NCI-H1417 treated with DMSO at 0.1 percent for 48 hours (cell line): ENCODE results near the gene RIMS4.
"Not testable (repeated sequence)": the region's sequence is repeated elsewhere in the genome, so short reads cannot be mapped to it uniquely, and the experiment has no call there.

Source experiments
- DNase-seq: peaks from one replicate; lab custom pipeline; 2025; lab: John Stamatoyannopoulos, UW

Gene RIMS4

GRCh38 chr20:44795836-44796235 lies 14.5 kb downstream of the RIMS4 start:
- DNase-seq: no peak

- DNase-seq: no peak
Observed at GRCh38 chr20:44792796-44793195, 17.6 kb downstream of the RIMS4 start.

GRCh38 chr20:44790638-44791393 lies 19.5 kb downstream of the RIMS4 start:
- DNase-seq: no peak

GRCh38 chr20:44788706-44789456 lies 21.5 kb downstream of the RIMS4 start:
- no peak for DNase-seq

- DNase-seq: no peak
Observed at GRCh38 chr20:44787299-44787698, 23.0 kb downstream of the RIMS4 start.

DNA sequence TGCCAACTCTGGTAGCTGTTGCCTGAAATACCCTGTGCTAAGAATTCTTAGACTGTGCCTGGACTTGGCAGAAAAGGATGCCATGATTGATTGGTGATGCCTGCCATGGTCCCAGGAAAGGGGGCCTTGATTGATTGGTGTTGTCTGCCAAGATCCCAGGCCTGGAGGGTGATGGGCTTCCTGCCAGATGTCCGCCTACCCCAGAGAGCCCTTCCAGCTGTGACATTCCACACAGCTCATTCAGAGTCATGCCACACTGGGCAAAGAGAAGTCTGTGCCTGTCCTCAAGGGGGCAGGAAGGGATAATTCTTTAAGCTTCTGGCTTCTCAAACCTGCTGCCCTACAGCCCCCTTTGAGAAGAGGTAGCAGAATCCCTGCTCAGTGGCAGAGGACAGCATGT lies 24.6 kb downstream of the RIMS4 start:
- no peak for DNase-seq

GRCh38 chr20:44784688-44785087 lies 25.7 kb downstream of the RIMS4 start:
- DNase-seq: no peak

- DNase-seq: no peak
Observed at GRCh38 chr20:44781791-44782190, 28.6 kb downstream of the RIMS4 start.

DNA sequence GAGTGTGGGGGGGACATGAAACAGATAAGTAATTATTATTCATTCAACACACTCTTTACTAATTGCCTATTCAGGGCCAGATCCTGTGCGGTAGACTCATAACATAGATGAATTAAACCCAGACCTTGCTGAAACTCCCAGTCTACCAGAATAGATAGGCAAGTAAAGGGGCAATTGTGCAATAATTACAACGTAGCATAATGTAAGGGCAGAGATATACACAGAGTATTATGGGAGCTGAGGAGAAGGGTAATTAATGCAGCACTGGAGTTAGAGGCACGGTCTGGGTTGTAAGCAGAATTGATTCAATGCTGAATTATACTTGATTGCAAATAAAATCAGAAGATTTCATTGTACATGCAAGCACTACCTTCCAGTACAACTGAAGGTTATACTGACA lies 29.2 kb downstream of the RIMS4 start:
- DNase-seq: no peak

- DNase-seq: no peak
Observed at GRCh38 chr20:44780226-44780625, 30.1 kb downstream of the RIMS4 start.

- DNase-seq: no peak
Observed at GRCh38 chr20:44776980-44777379, 33.4 kb downstream of the RIMS4 start.

GRCh38 chr20:44773070-44773829 lies 37.1 kb downstream of the RIMS4 start:
- no peak for DNase-seq

DNA sequence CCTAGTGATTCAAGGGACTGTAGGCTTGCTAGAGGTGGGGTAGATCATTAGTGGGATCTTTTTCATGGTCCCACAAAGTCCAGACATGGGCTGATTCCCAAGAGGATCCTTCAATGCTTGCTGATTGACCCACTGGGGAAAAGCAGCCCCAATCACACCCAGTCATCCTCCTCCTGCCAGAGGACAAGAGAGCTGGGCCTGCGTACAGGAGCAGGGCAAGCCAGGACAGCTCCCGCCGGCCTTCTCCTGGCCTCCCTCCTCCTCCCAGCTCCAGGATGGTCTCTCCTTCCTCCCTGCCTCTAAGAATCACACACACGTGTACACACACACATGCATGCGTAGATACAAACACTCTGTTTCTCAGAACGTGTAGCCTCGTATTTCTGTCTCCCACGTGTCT lies 37.7 kb downstream of the RIMS4 start:
- DNase-seq: no peak

- DNase-seq: no peak
Observed at GRCh38 chr20:44771172-44771535, 39.2 kb downstream of the RIMS4 start.

DNA sequence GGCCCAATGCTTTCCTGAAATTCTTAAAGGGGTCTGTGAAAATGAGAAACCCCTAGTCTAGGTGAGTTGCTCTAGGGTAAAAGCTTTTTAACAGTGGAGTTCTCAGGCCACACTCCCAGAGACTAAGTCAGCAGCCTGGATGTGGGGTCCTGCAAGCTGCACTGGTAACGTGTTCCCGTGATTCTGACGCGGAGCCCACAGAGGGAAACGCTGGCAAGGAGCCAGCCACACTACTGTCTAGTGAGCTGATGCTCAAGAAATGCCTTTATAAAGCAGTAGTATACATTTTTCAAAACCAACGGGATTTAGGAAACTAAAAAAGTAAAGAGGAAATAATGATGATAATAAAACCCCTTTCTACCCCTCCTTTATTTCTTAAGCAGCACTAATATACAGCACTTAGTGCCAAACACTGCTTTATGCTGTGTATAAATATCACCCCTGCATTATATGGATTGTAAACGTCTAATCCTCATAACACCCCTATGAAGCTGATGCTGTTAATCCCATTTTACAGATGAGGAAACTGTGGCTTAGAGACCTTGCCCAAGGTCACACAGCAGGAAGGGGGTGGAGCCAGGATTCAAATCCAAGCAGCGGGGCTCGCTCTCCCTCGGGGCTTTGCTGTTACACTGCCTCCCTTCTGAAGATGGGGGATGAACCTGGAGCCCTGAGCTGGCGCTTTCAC lies 39.7 kb downstream of the RIMS4 start:
- DNase-seq: no peak

DNA sequence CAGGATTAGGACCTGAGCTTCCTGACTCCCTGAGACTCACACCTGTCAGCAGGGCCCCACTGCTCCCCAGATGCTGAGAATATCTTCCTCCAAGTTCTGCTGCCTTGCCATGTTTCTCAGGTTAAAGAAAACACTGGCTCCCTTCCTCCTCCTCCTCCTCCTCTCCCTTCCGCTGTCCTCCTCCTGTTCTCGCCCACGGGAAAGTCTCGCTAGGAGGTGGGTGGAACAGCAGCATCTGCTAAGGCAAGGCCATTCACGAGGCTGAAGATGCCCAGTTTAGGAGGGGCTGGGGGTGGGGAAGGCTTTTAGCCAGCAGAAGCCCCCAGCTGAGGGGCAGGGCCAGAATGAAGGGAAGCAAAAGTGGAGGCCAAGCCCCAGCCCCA lies 40.9 kb downstream of the RIMS4 start:
- no peak for DNase-seq

DNA sequence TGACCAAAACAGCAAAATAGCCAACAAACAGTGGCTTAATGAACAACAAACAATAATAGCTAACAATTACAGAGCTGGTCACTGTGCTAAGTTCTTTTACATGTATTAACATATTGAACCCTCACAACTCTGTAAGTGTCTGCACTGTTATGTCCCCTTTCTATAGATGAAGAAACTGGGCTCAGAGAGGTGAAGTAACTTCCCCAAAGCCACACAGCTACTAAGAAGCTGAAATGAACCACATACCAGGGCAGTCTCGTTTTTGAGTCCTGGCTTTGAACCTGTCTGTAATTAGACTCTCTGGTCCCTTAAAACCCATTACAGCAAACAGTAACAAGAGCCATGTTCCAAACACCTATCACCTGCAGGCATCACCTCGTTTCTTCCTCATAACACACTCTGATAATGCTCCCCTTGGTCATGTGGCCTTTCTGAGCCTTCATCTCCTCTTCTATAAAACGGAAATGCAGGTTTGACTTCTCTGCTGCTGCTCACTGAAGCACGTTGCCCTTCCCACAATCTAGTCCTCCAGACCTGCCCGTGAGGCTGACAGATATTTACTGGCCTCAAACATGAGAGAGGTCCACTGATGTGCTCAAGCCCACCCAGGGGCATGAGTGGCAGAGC lies 41.4 kb downstream of the RIMS4 start:
- no peak for DNase-seq

DNA sequence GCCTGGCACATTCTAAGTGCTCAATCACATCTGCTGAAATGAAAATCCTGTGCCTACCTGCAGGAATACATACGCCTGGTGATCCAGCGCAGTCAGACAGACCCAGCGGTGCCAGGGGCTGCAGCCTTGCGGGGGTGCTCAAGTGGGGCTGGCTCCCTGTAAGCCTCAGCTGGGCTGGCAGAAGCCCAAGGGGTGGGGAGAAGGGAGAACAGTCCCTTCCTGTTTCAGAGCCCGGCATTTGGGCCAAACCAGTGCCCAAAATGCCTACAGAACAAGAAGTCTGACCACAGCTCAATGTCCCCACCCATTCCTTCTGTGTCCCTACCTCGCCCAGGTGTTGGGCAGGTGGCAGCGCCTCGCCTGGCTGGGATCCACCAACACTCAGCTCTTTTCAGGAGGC lies 42.1 kb downstream of the RIMS4 start:
- DNase-seq: no peak

DNA sequence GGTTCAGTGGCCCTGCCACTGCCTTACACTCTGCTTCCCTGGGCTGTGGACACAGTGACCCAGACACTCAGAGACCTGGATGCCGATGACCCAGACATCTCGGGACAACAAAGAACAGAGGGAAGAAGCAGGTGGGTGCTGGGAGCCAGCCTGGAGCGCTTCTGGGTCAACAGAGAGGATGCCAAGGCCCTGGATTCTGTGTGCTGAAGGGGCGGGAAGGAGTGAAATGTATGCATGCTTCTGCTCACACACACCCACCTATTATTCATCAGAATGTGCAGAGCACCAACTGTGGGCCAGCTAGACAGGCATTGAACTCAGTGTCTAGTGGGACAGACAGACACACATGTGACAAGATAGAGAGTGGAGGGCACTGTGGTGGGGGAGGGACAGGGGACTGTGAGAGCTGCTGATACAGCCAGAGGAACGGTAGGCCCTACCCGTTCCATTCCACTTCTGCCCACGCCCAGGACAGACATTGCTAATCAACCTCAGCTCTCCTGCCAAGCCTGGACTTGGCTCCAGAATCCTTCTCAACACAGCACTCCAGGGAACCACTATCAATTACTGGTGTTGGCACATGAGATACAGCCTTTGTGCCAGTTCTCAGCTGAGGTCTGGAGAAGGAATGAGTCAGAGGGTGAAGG lies 44.5 kb downstream of the RIMS4 start:
- DNase-seq: no peak

- no peak for DNase-seq
Observed at GRCh38 chr20:44765091-44765490, 45.3 kb downstream of the RIMS4 start.

DNA sequence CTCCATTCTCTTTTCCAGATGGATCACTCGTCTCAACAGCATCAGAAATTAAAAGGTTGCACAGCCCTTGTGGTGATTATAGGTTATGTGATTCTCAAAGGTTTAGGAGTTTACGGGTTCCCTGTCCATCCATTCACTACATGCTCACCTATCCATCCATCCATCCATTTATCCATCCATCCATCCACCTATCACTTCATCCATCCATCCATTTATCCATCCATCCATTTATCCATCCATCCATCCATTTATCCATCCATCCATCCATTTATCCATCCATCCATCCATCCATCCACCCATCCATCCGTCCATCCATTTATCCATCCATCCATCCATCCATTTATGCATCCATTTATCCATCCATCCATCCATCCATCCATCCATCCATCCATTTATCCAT lies 46.5 kb downstream of the RIMS4 start:
- not testable (repeated sequence) for DNase-seq
